ENCODE data around the gene ZER1.
"Not testable (repeated sequence)": the region's sequence is repeated elsewhere in the genome, so short reads cannot be mapped to it uniquely, and the experiment has no call there.

Gene ZER1

DNA sequence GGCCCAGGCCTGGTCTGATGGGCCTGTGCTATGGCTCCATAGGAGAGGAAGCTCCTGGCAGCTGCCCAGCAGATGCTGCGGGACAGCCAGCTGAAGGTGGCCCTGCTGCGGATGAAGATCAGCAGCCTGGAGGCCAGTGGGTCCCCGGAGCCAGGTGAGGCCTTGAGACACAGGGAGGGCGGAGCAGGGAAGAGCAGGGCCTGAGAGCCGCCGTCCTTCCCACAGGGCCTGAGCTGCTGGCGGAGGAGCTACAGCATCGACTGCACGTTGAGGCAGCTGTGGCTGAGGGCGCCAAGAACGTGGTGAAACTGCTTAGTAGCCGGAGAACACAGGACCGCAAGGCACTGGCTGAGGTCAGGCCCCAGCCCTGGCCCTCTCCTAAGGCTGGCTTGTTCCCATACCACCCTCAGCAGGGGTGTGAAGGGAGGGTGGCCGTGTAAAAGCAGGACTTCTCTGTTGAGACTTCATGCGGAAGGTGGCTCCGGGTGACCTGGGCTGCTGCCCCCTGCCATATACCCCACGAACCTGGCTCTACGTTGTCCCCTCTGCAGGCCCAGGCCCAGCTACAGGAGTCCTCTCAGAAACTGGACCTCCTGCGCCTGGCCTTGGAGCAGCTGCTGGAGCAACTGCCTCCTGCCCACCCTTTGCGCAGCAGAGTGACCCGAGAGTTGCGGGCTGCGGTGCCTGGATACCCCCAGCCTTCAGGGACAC is 64.9 kb downstream of the ZER1 start:
- intact Hi-C loops (cut with micrococcal nuclease): no loop called here
- Mint-ChIP-seq H3K36me3 (ENCODE audit: low read depth) (no peaks in the 10 kb centered on the region), H3K9me3 (no peaks in the 10 kb centered on the region), H3K27ac (no peak overlapping the region), H3K27me3 (peaks cover 19% of the 10 kb centered on the region), H3K4me3 (no peak overlapping the region), H3K4me1 (ENCODE audit: low read depth) (peaks cover 11% of the 10 kb centered on the region)

DNA sequence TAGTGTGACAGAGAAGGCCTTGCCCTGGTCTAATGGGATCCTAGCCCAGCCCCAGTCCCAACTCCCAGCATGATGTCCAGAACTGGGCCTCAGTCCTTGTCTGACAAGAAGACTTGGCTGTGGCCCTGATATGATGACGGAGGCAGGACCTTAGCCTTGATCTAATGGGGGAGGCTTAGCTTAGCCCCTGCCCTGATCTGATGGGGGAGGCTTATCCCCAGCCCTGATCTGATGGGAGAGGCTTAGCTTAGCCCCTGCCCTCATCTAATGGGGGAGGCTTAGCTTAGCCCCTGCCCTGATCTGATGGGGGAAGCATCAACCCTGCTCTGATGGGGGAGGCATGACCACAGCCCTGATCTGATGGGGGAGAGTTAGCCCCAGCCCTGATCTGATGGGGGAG is 65.7 kb downstream of the ZER1 start:
- H3K27me3 Mint-ChIP-seq: peaks cover 21% of the 10 kb centered on the region
- H3K36me3 Mint-ChIP-seq (ENCODE audit: low read depth): no peaks in the 10 kb centered on the region
- H3K4me3 Mint-ChIP-seq: no peak overlapping the region
- no peaks in the 10 kb centered on the region for H3K9me3 Mint-ChIP-seq
- H3K27ac Mint-ChIP-seq: no peak overlapping the region
- intact Hi-C loops (cut with micrococcal nuclease): no loop called here
- peaks cover 11% of the 10 kb centered on the region for H3K4me1 Mint-ChIP-seq (ENCODE audit: low read depth)

DNA sequence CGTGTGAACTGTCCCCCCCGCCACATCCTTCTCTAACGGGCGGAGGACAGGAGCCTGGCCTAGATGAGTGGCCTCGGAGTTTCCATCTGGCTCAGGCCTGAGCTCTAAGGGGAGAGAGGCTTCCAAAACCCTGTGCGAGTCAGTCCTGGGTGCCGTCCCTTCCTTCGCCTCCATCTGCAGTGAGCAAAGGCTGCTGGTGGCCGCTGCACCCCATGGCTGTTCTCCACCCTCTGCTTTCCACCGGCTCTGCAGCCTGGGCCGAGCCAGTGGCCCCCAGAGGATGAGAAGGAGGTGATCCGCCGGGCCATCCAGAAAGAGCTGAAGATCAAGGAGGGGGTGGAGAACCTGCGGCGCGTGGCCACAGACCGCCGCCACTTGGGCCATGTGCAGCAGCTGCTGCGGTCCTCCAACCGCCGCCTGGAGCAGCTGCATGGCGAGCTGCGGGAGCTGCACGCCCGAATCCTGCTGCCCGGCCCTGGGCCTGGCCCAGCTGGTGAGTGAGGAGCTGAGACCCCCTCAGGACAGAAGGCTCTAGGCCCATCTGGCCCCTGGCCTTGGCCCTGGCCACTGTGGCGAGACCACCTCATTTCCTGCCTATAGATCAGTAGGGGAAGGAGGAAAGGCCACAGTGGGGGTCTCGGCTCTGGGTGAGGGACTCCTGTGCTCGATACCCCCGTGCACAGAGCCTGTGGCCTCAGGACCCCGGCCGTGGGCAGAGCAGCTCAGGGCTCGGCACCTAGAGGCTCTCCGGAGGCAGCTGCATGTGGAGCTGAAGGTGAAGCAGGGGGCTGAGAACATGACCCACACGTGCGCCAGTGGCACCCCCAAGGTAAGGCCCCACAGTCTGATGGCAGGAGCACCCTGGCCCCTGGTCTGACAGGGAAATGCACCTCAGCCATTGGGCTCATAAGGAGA is 66.4 kb downstream of the ZER1 start:
- H3K4me3 Mint-ChIP-seq: no peak overlapping the region
- no peaks in the 10 kb centered on the region for H3K9me3 Mint-ChIP-seq
- H3K27ac Mint-ChIP-seq: no peak overlapping the region

DNA sequence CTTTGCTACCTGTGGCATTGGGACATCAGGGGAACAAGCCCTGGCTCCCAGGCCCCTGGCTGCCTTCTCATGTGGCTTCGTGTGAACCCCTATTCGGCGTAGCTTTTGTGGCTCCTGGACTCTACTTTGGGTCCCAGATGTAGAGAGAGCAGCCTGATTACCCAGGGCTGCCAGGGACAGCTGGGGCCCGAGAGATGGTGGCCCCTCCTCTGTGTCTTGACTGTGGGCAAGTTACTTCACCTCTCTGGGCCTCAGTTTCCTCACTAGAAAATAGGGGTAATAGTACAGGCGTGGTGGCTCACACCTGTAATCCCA is 67.4 kb downstream of the ZER1 start:
- H3K4me3 Mint-ChIP-seq: no peak overlapping the region
- peaks cover 11% of the 10 kb centered on the region for H3K4me1 Mint-ChIP-seq (ENCODE audit: low read depth)
- no peaks in the 10 kb centered on the region for H3K9me3 Mint-ChIP-seq
- intact Hi-C loops (cut with micrococcal nuclease): no loop called here
- H3K36me3 Mint-ChIP-seq (ENCODE audit: low read depth): no peaks in the 10 kb centered on the region
- peaks cover 21% of the 10 kb centered on the region for H3K27me3 Mint-ChIP-seq
- H3K27ac Mint-ChIP-seq: no peak overlapping the region

More for the DNA sequence above, 66.4 kb downstream of the ZER1 start:
- H3K27me3 Mint-ChIP-seq: peaks cover 21% of the 10 kb centered on the region
- intact Hi-C loops (cut with micrococcal nuclease): no loop called here
- no peaks in the 10 kb centered on the region for H3K36me3 Mint-ChIP-seq (ENCODE audit: low read depth)
- peaks cover 11% of the 10 kb centered on the region for H3K4me1 Mint-ChIP-seq (ENCODE audit: low read depth)

DNA sequence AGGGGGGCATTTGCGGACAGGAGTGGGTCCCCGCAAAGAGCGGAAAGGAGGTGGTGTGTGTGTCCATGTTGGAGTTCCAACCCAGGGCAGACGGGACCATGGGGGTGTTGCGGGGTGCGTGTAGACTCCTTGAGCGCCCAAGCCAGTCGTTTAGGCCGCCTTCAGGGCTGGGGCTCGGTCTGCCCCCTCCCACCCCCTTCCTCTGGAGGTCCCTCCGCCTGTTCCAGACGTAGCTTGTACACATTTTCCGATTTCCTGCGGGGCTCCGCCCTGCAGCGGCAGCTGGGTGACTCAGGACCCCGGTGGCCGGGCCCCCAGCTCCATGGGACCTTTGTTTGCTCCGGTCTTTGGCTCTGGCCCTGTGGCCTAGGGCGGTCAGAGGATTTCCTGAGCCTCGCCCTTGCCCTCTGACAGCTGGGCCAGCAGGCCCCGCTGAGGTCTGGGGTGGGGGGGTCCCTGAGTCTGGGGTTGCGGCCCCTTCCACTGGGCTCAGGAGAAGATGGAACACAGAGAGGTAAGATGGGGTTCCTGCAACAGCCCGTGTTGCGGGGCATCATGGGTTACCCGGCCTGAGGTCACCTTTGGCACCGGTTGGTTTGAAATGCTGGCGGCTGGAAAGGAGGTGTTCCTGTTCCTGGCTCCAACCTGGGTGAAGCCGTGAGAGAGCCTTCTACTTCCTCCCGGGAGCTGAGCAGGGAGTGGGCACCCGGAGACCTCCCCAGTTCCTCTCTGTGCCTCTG is 67.9 kb downstream of the ZER1 start:
- Mint-ChIP-seq H3K27me3 (peaks cover 21% of the 10 kb centered on the region), H3K9me3 (no peaks in the 10 kb centered on the region), H3K4me1 (ENCODE audit: low read depth) (peaks cover 11% of the 10 kb centered on the region), H3K27ac (no peak overlapping the region), H3K36me3 (ENCODE audit: low read depth) (no peaks in the 10 kb centered on the region), H3K4me3 (no peak overlapping the region)
- intact Hi-C loops (cut with micrococcal nuclease): no loop called here

DNA sequence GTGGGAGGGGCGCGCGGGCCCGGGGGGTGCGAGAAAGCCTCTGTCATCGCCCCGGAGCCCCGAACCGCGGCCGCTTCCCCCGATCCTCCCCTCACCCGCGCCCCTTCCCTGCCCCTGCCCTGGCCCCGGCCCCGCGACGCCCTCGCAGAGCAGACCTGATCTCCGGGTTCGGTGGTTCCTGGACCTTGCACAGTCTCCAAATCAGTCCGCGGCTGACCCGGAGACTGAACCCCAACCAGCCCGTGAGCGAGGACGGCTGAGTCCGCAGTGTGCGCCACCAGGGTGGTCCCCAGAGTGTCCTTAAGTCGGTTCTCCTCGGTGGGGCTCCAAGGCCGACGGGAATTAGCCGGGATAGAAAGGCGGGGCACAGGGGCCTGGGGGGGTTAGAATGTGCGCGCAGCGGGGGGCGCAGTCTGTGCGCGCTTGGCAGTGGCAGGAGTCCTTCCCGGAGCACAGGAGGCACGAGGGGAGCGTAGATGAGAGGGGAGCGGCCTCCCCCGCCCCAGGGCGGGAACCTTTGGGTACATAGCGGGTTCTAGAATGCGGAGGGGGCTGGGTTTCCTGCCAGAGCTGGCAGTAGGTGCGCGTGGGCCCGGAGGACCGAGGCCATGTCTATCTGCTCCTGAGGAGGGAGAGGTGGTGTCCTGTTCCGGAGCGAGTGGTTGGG is 68.6 kb downstream of the ZER1 start:
- intact Hi-C loops (cut with micrococcal nuclease): loop anchor here (1.0 kb wide), 1 partner anchor 14 kb away; the partner anchor contains the start of gene SET
- H3K27ac Mint-ChIP-seq: peak overlapping the region; percentile 39
- H3K4me3 Mint-ChIP-seq: peak overlapping the region; percentile 76
- H3K9me3 Mint-ChIP-seq: no peaks in the 10 kb centered on the region
- H3K4me1 Mint-ChIP-seq (ENCODE audit: low read depth): peaks cover 11% of the 10 kb centered on the region
- no peaks in the 10 kb centered on the region for H3K36me3 Mint-ChIP-seq (ENCODE audit: low read depth)
- H3K27me3 Mint-ChIP-seq: peaks cover 21% of the 10 kb centered on the region

DNA sequence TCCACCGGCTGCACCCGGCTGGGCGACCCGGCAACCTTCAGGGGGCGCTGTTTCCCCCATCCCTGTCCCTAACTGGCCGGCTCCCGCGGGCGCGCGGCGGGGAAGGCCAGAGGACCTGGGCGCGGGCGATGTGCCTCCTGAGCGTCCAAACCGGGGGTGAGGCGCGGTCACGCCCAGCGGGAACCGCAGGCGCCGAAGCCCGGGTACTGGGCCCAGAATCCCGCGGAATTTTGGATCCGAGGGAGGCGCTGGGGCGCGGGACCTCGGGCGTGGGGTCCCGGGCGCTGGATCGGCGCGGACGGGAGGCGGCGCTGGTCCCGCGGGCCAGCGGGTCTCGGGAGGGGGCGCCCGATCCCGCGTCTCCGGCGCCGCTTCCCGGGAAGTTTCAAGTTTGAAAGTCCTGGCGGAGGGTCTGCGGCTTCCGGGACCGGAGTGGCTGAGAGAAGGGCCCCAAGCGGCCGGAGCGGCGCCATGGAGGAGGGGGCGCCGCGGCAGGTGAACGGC is 69.2 kb downstream of the ZER1 start, which contains the start of gene PKN3:
Gene PKN3, plus strand, starts transcription at position 59 of the 504 bp plus-strand sequence. Its CDS starts 413 bp downstream, at position 472.
- no peaks in the 10 kb centered on the region for H3K36me3 Mint-ChIP-seq (ENCODE audit: low read depth)
- intact Hi-C loops (cut with micrococcal nuclease): loop anchor here (1.0 kb wide), 1 partner anchor 13 kb away; the partner anchor contains the start of gene SET
- no peaks in the 10 kb centered on the region for H3K9me3 Mint-ChIP-seq
- H3K27ac Mint-ChIP-seq: peak within 1 kb of the TSS; percentile 39
- H3K4me3 Mint-ChIP-seq: peak within 1 kb of the TSS; percentile 76
- H3K27me3 Mint-ChIP-seq: peaks cover 21% of the 10 kb centered on the region
- H3K4me1 Mint-ChIP-seq (ENCODE audit: low read depth): peaks cover 11% of the 10 kb centered on the region

DNA sequence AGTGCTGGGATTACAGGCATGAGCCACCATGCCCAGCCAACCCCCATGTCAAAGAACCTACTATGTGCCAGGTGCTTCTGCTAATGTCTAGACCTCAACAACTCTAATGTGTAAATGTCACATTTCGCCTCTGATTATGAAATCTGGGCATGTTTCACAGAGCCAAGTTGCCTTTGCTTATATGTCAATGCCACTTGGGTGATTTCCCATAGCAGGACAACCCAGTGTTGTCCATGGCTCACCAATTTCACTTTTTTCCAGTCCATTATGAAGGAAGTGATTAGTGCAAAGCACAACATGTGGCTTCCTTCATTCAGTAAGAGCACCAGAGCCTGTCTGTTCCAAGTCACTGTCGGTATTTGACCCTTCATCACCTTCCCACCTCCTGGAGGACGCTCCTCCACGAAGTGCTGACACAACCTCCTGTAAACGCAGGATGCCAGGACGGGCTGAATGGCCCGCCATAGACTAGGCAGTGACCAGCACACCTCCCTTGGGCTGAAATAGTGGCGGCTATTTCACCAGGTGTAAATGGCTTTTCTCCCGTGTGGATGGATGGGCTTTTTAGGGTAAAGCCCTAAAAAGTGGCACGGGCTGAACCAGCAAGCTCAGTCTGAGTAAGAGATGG is 70.4 kb downstream of the ZER1 start:
- H3K36me3 Mint-ChIP-seq (ENCODE audit: low read depth): peaks cover 7% of the 10 kb centered on the region
- no peak overlapping the region for H3K27ac Mint-ChIP-seq
- H3K4me3 Mint-ChIP-seq: no peak overlapping the region
- intact Hi-C loops (cut with micrococcal nuclease): no loop called here
- H3K9me3 Mint-ChIP-seq: no peaks in the 10 kb centered on the region
- H3K27me3 Mint-ChIP-seq: peaks cover 21% of the 10 kb centered on the region
- peaks cover 11% of the 10 kb centered on the region for H3K4me1 Mint-ChIP-seq (ENCODE audit: low read depth)

DNA sequence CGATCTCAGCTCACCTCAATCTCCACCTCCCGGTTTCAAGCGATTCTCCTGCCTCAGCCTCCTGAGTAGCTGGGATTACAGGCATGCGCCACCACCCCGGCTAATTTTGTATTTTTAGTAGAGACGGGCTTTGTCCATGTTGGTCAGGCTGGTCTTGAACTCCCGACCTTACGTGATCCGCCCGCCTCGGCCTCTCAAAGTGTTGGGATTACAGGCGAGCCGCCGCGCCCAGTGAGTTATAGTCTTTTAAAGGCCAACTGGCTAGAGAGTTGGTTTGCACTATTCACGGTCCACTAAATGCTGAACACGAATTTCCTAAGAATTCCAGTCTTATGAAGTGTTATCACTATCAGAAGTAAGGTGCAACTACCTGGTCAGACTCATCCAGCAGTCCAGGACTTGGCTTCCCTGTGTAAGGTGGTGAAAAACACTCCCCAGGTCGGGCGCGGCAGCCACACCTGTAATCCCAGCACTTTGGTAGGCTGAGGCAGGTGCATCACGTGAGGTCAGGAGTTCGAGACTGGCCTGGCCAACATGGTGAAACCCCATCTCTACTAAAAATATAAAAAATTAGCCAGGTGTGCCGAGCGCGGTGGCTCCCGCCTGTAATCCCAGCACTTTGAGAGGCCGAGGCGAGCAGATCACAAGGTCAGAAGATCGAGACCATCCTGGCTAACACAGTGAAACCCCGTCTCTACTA is 72.5 kb downstream of the ZER1 start:
- H3K36me3 Mint-ChIP-seq (ENCODE audit: low read depth): peaks cover 27% of the 10 kb centered on the region
- H3K27ac Mint-ChIP-seq; intact Hi-C loops (cut with micrococcal nuclease); H3K9me3 Mint-ChIP-seq; H3K4me3 Mint-ChIP-seq: not testable (repeated sequence)
- peaks cover 19% of the 10 kb centered on the region for H3K27me3 Mint-ChIP-seq
- H3K4me1 Mint-ChIP-seq (ENCODE audit: low read depth): peaks cover 11% of the 10 kb centered on the region

DNA sequence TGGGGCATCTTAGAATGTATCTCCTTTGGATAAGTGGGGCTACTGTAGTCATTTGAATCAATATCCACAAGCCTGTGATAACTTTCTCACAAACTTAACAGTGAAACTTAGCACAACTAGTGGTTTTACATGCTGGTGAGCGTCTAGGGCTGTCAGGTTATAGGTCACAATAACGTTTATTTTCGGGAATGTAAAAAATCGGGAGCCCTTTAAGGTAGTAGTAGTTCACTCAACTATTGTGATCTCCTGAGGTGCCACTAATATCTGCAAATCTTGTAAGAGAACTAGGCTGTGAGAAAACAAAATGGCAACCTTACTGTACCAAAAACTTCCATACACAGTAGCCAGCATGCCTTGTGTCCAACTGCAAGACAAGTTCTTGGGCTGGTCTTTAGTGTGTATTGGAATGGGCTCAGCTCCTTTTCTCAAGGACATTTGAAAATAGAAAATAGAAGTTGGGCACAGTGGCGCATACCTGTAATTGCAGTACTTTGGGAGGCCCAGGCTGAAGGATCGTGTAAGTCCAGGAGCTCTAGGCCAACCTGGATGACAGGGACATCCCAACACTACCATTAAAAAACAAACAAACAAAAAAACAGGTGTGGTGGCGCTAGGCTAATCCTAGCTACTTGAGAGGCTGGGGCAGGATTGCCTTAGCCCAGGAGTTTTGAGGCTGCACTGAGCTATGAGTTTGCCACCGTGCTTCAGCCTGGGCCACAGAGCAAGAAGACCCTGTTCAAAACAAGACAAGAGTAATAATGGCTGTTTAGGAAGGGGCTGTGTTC is 74.6 kb downstream of the ZER1 start:
- Mint-ChIP-seq H3K4me3 (no peak overlapping the region), H3K4me1 (ENCODE audit: low read depth) (no peaks in the 10 kb centered on the region), H3K27me3 (peaks cover 2% of the 10 kb centered on the region), H3K36me3 (ENCODE audit: low read depth) (peaks cover 48% of the 10 kb centered on the region), H3K27ac (no peak overlapping the region), H3K9me3 (no peaks in the 10 kb centered on the region)
- intact Hi-C loops (cut with micrococcal nuclease): no loop called here

DNA sequence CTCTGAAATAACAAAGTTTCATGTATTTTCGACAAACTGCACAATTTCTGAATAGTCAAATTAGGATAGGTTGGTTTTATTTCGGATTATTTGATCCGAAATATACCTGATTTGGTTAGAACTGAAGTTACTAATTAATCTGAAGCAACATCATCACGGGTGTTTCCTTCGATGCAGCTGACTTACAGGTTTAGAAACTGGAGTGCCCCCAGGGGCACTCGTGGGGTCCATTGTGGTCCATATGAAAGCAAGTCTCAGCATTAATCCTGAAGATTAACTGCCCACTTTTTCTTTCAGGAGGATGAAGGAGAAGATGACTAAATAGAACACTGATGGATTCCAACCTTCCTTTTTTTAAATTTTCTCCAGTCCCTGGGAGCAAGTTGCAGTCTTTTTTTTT is 77.4 kb downstream of the ZER1 start:
- H3K27me3 Mint-ChIP-seq: no peaks in the 10 kb centered on the region
- intact Hi-C loops (cut with micrococcal nuclease): no loop called here
- no peak overlapping the region for H3K27ac Mint-ChIP-seq

DNA sequence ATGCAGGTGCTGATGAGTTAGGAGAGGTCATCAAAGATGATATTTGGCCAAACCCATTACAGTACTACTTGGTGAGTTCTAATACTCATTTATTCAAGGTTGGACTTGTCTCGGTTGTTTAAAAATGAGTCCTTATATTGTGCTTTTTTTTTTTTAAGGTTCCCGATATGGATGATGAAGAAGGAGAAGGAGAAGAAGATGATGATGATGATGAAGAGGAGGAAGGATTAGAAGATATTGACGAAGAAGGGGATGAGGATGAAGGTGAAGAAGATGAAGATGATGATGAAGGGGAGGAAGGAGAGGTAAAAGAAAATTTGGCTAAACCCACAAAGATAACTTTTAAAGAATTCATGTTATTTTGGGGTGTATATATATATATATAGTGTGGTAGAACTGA is 78.0 kb downstream of the ZER1 start:
- intact Hi-C loops (cut with micrococcal nuclease); H3K27me3 Mint-ChIP-seq; H3K27ac Mint-ChIP-seq; H3K4me3 Mint-ChIP-seq; H3K9me3 Mint-ChIP-seq: not testable (repeated sequence)
- Mint-ChIP-seq H3K36me3 (ENCODE audit: low read depth) (peaks cover 66% of the 10 kb centered on the region), H3K4me1 (ENCODE audit: low read depth) (peaks cover 14% of the 10 kb centered on the region)

More for the DNA sequence above, 77.4 kb downstream of the ZER1 start:
- peaks cover 14% of the 10 kb centered on the region for H3K4me1 Mint-ChIP-seq (ENCODE audit: low read depth)
- H3K9me3 Mint-ChIP-seq: no peaks in the 10 kb centered on the region
- peaks cover 66% of the 10 kb centered on the region for H3K36me3 Mint-ChIP-seq (ENCODE audit: low read depth)
- H3K4me3 Mint-ChIP-seq: no peak overlapping the region

All from dendritic cell treated with granulocyte-macrophage colony-stimulating factor and Interleukin-4, amounts not matched to agents 40 ng/mL and 50 ng/mL, for 4 days (primary cell).